ENCODE data around the gene FADS1.

Gene FADS1

DNA sequence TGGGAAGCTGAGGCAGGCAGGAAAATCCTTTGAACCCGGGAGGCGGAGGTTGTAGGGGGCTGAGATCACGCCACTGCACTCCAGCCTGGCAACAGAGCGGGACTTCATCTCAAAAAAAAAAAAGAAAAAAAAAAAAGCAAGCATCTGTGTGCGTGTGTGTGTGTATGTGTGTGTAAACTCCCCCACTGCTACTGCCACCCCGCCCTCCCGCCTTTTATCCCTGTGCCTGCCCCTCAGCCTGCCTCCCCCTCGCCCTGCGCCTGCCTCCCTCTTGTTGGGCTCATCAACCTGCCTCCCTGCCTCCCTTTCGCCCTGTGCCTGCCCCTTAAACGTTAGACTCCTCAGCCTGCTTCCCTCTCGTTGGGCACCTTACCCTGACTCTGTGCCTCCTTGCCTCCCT is 42.4 kb downstream of the FADS1 start:
- no peak for DNase-seq

DNA sequence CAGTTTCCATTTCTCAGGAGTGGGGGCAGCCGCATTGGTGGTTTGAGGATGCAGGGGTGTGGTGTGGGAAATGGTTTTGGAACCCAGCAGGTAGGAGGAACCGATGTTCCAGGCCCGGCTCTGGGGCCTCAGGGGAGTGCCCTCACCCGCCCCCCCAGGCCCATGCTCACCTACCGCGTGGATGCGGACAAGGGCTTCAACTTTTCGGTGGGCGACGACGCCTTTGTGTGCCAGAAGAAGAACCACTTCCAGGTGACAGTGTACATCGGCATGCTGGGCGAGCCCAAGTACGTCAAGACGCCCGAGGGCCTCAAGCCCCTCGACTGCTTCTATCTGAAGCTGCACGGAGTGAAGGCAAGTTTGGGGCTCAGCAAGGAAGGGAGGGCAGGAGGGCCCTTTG is 43.0 kb downstream of the FADS1 start:
- DNase-seq: no peak

DNA sequence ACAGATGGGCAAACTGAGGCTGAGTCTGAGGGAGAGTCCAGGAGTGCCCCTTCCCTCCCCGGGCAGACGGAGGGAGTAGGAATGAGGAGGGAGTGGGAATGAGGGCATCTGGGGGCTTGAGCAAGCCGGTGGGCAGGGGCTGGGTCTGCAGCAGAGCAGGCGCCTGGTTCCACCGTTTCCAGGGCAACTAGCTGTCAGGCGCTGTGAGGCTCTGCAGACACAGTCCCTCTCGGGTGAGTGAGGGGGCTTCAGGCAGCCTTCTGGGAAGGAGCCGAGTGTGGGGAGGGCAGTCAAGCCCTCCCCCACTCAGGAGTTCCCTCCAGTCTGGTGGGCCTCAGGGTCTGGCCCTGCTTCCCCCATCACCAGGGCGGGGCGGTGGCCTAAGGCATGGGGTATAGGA is 43.4 kb downstream of the FADS1 start:
- DNase-seq: no peak

DNA sequence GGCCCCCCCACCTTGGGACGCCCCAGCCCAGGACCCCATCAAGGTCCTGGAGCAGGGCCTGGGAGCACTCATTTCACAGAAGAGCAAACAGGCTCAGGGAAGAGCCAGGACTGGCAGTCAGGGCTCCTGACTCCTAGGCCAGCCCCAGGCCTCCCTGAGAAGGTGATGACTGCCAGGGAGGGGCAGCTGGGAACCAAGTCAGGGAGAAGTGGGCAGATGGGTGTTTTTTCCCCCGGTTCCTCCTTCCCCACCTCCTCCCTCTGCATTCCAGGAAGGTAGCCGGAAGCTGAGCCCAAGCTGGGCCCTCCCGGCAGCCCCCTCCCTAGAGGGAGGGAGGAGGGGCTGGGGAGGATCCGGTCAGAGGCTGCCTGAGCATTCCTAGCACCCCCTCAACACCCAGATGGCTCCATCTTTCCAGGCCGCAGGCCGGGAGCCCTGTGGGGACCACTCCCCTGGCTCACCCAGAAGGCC is 44.8 kb downstream of the FADS1 start:
- DNase-seq: no peak

DNA sequence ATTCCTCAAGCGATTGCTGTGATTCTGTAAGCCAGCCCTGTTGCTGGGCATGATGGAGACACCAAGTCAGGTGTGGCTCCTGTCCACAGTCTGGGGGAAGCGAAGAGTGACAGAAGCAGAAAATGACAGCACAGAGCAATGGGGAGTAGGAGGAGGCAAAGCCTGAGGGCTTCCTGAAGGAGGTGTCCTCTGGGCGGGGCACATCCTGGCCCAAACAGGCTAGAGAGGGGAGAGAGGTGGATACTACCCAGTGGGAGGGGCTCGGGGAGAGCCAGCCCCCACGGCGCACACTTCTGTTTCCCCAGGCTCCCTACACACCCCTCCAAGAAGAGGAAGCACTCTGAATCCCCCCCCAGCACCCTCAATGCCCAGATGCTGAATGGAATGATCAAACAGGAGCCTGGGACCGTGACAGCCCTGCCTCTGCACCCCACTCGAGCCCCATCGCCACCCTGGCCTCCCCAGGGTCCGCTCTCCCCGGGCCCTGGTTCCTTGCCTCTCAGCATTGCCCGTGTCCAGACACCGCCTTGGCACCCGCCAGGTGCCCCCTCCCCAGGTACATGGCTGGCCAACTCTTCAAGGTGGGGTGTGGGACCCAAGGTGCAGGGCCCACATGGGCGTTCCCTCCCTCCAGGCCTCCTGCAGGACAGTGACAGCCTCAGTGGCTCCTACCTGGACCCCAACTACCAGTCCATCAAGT is 45.5 kb downstream of the FADS1 start:
- no peak for DNase-seq

DNA sequence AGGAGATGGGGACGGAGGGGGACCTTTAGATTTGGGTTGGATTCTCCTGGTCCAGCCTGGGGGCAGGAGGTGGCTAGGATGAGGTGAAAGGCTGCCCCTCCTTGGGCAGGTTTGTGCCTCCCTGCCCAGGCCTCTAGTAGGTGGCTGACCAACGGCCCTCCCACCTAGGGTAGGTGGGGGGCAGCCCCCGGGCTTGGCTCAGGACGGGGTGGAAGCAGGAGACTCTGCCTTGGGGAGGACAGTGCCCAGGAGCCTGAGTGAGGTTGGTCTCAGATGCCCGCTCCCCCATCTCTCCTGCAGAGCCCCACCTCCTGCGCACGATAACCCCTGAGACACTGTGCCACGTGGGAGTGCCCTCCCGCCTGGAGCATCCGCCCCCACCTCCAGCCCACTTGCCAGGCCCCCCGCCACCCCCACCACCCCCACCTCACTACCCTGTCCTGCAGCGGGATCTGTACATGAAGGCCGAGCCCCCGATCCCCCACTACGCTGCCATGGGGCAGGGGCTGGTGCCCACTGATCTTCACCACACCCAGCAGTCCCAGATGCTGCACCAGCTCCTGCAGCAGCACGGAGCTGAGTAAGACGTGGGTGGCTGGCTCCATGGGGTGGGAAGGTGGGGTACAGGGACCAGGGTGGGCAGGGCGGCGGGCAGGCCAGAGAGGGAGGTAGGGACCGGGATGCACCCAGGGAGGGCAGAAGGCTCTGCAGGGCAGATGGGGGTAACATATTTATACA is 46.7 kb downstream of the FADS1 start:
- DNase-seq: no peak

DNA sequence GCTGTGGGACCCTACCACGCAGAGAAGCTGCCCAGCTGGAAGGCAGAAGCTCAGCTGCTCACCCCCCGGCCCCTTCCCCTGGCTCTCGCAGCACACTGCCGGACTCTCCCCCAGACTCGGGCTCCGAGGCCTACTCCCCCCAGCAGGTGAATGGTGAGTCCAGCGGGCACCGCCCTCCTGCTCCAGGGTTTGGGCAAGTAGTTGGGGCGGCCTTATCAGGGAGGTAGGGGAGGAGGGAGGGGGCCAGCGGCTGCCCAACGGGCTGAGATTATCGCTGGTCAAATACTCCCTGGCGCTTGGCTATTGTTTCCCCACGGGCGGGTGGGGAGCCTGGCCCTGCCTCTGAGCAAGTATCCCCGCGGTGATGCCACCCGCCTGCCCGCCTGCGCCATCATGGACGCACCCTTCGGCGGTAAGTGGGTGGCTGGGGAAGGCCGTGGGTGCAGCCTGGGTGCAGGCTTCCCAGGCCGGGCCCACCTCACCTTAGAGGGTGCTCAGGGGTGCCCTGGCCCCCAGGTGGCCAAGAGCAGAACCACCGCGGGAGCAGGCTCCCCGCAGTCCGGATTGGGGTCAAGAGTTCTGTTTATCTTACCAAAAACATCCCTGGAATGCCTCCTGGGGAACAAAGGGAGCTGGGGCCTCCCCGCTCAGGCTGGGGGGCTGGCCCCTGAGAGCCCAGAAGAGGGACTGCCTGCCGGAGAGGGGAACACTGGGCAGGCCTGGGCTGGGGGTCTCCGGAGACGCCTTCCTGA is 47.5 kb downstream of the FADS1 start:
- DNase-seq: no peak

DNA sequence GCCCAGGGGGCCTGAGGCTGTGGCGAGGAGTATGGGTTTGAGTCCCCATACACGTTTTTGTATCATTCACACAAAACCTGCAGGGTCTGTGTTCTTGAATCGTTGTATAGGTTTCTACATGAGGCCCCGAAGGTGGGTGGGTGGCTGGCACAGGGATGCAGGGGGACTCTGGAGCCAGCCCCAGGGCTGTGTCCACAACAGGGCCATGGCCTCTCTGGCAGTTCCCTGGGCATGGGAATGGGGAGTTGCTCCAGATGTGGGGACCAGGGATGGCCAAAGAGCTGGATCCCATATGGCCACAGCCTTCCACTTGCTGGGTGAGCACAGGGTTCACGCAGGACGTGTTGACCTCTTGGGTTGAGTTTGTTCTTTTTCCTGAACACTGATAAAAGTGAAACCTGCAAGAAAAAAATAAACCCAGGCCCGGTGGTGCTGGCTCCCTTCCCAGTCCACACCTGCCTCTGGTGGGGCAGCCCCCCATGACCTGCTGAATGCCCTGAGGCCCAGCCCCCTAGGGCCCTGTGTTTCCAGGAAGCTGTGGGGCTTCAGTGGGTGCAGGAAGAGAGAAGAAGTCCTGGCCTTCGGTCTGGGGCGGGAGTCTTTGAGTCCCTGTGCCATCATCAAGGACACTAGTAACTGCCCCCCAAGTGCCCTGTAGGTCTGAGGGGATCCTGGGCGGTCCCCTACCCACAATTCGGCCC is 48.3 kb downstream of the FADS1 start:
- no peak for DNase-seq

DNA sequence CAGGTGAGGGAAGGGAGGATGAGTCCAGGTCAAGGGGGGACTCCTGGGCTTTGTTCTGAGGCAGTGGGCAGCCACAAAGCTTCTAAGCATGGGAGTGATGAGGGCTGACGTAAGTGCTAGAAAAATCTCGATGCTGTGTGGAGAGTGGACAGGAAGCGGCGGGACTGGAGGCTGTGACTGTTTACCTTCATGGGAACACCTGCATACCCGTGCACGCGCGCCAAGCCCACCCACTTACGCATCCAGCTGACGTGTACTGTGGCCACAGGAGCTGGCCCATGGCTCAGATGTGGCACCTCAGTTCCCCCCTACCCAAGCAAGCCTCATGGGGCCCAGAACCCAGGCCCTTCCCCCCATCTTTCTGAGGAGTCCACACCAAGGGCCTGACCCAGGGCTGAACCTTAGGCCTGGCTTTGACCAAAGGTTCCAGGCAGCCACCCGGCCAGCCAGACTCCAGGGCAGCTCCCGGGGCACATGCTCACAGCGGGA is 50.4 kb downstream of the FADS1 start:
- DNase-seq: no peak

DNA sequence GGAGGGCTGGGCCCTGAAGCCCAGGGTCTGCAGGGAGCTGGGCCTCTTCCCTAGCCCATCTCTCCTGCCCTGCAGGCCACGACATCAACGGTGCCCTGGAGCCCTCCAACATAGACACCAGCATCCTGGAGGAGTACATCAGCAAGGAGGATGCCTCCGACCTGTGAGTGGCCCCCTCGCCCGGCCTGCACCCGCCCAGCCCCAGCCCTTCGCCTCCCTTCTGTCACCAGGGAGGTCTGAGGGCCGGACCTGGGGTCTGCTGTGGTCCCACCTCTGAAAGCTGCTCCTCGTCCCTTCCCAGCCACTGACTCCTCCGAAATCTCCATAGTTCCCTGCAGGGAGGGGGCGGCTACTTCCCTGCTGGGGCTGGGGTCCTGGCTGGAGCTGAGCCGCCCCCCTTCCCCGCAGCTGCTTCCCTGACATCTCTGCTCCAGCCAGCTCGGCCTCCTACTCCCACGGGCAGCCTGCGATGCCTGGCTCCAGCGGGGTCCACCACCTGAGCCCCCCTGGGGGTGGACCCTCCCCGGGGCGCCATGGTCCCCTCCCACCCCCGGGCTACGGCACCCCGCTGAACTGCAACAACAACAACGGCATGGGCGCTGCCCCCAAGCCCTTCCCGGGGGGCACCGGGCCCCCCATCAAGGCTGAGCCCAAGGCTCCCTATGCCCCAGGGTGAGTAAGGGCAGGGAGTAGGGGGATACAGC is 51.1 kb downstream of the FADS1 start:
- DNase-seq: no peak

DNA sequence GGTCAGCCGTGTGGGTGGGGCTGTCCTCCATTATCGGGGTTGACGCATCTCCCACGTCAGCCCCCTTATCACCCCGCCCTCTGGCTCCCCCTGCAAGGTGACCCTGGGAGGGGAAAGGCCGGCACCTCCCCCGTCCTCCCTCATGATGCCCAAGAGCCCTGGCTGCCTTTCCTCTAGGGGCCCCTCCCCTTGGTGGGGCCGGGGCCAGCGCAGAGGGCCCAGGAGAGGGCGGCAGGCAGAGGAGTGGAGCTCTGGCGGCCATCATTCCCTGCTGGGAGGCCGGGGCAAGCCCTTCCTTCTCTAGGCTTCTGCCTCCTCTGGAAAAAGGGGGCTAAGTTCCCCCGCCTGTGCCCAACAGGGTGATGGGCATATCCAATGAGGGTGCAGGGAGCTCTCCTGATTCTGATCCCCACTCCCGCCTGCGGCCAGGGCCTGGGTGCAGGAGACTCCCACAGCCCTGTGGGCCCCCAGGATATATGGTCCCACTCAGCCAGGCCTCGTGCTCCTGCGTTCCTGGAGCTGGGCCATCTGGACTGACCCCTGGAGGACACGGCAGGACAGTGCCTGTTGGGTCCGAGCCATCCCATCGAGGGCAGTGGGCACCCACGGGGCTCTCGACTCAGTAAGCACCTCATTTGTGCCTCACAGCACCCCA is 52.1 kb downstream of the FADS1 start:
- DNase-seq: no peak

DNA sequence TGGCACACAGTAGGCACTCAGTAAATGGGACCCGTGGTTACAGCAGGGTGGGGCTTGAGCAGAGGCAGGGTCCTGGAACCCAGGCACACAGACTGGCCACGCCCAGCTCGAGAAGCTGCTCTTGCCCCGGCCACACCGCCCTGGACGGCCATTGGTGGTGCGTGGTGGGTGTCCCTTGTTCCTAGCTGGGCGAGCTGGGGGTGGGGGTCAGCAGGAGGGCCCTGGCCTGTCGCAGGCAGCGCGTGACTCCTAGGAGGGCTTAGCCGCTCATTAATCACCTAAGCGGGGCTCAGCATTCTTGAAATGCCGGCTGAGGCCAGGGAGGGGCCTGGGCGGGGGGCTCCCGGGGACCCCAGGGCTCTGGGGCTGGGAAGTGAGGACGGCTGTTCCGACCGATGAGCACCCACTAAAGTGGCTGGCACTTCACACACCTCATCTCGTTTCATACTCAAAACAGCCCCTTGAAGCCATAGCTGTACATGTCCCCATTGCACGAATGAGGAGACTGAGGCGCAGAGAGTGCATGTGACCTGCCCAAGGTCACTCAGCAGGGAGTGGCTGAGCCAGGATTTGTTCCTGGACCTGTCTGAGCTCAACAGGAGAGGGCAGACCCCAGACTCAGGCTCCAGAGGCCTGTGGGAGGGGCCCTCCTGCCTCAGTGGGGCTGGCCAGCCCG is 52.7 kb downstream of the FADS1 start:
- DNase-seq: no peak

DNA sequence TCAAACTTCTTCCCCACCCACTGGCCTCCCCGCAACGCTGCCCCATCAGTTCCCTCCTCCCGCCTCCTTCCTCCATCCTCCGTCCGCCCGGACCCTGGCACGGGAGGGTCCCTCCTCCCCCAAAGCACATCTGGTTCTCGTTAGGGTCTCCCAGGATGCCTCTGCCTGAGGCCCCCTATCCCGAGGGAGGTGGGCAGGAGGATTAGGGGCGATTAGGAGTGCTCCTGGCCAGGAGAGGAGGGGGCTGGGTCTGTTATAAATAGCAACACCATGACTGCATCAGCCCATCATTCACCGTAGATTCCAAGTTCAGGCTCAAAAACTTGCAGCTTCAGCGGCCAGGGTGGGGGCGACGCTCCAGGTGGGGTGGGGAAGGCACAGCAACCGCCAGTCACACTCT is 54.0 kb downstream of the FADS1 start:
- no peak for DNase-seq

DNA sequence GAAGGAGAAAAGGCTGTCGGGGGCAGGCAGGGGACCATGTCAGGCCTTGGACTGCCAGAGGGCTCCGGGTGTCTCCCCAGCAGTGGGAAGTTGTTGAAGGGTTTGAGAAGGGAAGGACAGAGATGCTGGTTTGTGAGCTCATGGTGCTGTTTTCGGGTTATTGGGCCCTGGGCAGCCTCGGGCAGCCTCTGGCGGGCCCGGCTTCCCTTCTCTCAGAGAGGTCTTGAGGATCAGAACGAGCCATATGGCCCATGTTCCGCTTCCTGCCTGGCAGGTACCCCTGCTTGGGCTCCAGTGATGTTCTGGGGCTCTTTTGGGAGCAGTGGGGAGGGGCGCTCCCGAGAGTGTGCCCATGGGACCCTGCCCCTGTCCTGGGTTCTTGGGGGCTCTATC is 54.6 kb downstream of the FADS1 start:
- DNase-seq: no peak

DNA sequence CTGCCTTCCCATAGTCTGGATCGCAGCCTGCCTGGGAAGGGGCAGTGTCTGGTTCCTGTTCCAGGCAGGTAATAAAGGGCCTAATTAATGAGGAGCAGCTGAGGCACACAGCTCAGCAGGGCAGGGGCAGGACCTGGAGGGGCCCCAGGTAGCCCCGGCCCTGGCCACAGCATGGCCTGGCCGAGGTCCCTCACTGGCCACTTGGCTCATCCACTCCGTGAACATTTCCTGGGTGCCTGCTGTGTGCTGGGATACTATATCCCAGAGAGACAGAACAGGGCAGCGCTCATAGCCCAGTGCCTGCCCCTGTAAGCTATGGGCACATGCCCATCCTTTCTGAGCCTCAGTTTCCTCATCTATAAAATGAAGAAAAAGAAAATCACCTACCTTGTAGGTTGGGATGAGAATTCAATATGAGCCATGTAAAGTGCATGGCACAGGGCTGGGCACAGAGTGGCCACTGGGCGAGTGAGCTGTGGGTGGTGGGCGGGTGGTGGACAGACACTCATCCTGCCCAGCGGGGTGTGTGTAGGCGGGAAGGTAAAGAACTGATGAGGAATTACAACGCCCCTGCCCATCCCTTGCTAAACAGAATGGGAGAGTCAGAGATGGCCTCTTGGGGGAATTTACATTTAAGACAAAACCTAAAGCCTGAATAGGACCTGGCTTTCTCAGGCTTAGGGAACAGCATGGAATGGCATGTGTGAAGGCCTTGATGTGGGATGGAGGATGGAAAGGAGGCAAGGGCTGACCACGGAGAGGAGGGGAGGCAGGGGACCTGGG is 55.2 kb downstream of the FADS1 start:
- no peak for DNase-seq

DNA sequence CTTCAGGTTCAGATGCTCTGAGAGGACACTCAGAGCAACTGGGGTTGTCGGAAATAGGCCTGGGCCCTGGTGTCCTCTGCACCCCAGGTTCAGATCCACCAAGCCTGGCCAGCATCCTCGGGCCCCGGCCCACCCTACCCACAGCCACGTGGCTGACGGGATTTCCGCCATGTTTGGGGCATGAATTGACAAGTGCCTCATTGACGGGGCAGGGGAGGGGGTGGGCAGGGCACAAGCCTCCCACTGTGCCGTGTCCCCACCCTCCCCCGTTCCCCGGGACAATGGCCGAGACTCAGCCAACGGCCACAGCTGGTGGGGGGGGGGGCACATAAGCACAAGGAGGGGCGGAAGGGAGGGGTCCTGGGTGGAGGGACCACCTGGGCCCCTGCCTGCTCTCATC is 55.9 kb downstream of the FADS1 start:
- DNase-seq: no peak

DNA sequence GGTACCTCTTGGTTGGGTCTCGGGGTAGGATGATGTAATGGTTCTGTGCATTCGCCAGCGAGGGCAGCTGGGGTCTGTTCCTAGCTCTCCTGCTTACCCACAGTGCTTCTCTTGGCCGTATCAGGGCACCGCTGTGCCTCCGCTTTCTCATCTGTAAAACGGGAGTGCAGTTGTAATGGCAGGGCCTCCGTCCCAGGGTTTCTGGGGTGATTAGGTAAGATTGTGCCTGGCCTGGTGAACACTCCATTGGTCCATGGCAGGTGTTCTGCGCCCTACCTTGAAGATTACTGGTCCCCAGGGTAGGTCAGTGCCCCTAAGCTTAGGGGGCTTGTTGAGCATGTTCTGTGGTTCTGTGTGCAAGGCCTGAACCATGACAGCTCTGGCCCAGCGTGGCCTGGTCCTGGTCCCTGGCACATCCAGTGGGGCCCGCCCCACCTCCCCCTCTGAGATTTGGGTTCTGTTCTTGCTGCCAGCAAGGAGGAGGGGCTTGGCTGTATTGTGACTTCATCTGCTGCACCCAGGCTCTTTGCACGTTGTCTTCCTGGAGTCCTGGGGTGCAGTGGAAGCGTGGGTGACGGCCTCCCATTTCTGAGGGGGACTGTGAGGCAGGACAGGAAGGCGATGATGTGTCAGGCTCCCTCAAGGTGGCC is 59.5 kb downstream of the FADS1 start:
- DNase-seq: no peak

DNA sequence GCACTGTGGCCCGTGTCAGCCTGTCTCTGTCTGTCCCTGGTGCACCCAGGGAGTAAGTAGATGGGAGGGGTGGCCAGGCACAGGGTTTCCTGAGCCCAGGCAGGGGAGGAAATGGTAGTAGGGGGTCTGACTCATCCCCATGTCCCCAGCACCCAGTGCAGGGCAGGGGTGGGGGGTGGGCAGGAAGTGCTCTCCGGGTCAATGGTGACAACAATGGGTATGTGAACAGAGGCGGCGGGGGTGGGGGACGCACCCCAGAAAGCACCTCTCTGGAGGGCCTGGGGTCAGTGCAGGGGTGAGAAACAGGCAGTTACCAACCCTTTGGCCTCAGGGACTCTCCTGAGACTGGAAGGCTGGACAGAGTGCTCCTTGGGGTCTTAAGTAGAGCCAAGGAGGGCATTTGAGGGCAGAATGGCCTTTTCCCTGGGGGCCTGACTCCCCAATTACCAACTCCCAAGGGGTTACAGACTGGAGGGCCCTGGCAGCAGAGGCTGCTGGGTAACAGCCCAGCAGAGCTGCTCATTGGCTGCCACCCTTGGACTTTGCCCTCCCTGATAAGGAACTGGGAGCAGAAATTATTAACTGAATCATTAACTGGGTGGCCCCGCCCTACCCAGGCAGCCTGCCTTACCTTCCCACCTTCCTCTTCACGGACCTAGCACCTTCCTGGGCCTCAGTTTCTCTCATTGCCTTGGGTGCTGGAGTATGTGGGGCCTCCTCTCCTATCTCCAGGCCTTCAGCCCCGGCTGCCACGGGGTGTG is 60.2 kb downstream of the FADS1 start:
- peak; percentile 9 for DNase-seq

DNA sequence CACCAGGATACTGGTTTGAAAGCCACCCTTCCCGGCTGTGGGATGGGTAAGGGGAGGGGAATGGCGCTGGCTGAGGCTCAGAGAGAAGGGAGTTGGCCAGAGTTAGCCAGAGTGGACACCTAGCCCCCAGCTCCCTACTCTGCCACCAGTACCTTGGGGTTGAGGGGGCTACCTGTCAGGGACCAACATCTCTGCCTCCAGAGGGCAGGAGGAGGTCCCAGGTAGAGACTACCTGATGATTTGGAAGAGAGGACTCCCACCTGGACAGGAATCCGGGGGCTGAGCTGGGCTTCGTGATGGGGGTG is 60.7 kb downstream of the FADS1 start:
- DNase-seq: no peak
